Vagina (tissue), 2 donors: ENCODE results near the gene DKC1.

Source experiments
- POLR2A ChIP-seq, 2 donors: fragments of 450-650 bp; IDR thresholded peaks; one replicate each; pipeline ENCODE4 v1.6.1; 2017; ENCODE audit warnings: antibody characterized with exemption in 2 of 2, mild to moderate bottlenecking in 2 of 2, moderate library complexity in 2 of 2
- POLR2AphosphoS5 ChIP-seq, 2 donors: sonication (generic); formaldehyde crosslinking; IDR thresholded peaks; one replicate each; pipeline ENCODE4 v1.9.0; 2017; ENCODE audit warnings: antibody characterized with exemption in 2 of 2, mild to moderate bottlenecking in 2 of 2, low read depth in 1 of 2; ENCODE audit not compliant: insufficient read depth in 1 of 2
- TF ChIP-seq, protein P1 (sequence below), 3 experiments: fragments of 450-650 bp in 2 of 3; fragments of 200-600 bp in 1 of 3; sonication (generic) in 1 of 3; IDR thresholded peaks; one replicate each; pipeline ENCODE4 v1.5.1; 2017 to 2019; ENCODE audit warnings: antibody characterized with exemption in 3 of 3, mild to moderate bottlenecking in 2 of 3, moderate library complexity in 2 of 3

GRCh38 chrX:154785716-154786115 is 23.1 kb downstream of the DKC1 start:
- TF ChIP-seq, protein P1, sequence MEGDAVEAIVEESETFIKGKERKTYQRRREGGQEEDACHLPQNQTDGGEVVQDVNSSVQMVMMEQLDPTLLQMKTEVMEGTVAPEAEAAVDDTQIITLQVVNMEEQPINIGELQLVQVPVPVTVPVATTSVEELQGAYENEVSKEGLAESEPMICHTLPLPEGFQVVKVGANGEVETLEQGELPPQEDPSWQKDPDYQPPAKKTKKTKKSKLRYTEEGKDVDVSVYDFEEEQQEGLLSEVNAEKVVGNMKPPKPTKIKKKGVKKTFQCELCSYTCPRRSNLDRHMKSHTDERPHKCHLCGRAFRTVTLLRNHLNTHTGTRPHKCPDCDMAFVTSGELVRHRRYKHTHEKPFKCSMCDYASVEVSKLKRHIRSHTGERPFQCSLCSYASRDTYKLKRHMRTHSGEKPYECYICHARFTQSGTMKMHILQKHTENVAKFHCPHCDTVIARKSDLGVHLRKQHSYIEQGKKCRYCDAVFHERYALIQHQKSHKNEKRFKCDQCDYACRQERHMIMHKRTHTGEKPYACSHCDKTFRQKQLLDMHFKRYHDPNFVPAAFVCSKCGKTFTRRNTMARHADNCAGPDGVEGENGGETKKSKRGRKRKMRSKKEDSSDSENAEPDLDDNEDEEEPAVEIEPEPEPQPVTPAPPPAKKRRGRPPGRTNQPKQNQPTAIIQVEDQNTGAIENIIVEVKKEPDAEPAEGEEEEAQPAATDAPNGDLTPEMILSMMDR (IDR thresholded peaks at IDR 0.05) = no peak
- TF ChIP-seq POLR2A (IDR thresholded peaks at IDR 0.05) (no peak), POLR2AphosphoS5 (IDR thresholded peaks at IDR 0.05; ENCODE audit: insufficient read depth in 1 of 2, low read depth in 1 of 2) (no peak)
